K562 (cell line): ENCODE measurements around the gene SCUBE1. TPM values are rescaled to one million over a fixed set of nuclear protein-coding genes. Genes with fewer than 3 reads are reported as not detected.

ENCODE experiments used
- ARID1B ChIP-seq: fragments of 450-650 bp; IDR thresholded peaks from 2 replicates; pipeline ENCODE4 v1.6.1; 2016; ENCODE audit warnings: antibody characterized with exemption, mild to moderate bottlenecking, inconsistent platforms
- C11orf30 ChIP-seq: fragments of 450-650 bp; IDR thresholded peaks from 2 replicates; pipeline ENCODE4 v1.6.1; 2016; ENCODE audit warnings: low read depth, mild to moderate bottlenecking
- CBFA2T3 ChIP-seq: fragments of 450-650 bp; IDR thresholded peaks from 2 replicates; pipeline ENCODE4 v1.6.1; 2017
- CXXC5 ChIP-seq: fragments of 250-450 bp; sonication (Bioruptor Pico); IDR thresholded peaks from 2 replicates; pipeline ENCODE4 v1.8.0; 2022; ENCODE audit warnings: inconsistent platforms, mild to moderate bottlenecking, moderate library complexity
- DACH1 ChIP-seq: fragments of 450-650 bp; IDR thresholded peaks from 2 replicates; pipeline ENCODE4 v1.6.1; 2018; ENCODE audit not compliant: partially characterized antibody
- ELF4 ChIP-seq: fragments of 450-650 bp; formaldehyde crosslinking; IDR thresholded peaks from 2 replicates; pipeline ENCODE4 v1.4.0; 2022; ENCODE audit warnings: missing genetic modification characterization
- ESRRA ChIP-seq: fragments of 450-650 bp; IDR thresholded peaks from 2 replicates; pipeline ENCODE4 v1.6.1; 2014; ENCODE audit warnings: low read depth, mild to moderate bottlenecking, moderate library complexity, borderline replicate concordance
- ETV5 ChIP-seq: sonication (generic); formaldehyde crosslinking; IDR thresholded peaks from 2 replicates; pipeline ENCODE4 v1.4.0; 2020; ENCODE audit warnings: low read depth, mild to moderate bottlenecking, missing genetic modification reagents
- FOS ChIP-seq: IDR thresholded peaks from 3 replicates; pipeline ENCODE4 v1.6.1; 2011; ENCODE audit not compliant: insufficient read length; ENCODE audit errors: extremely low read depth
- FOSL1 ChIP-seq: fragments of 200-800 bp; sonication (Bioruptor generic); conservative IDR thresholded peaks from 2 replicates; pipeline ENCODE4 v1.6.1; 2016; ENCODE audit warnings: missing genetic modification characterization, missing compliant biosample characterization
- FOXK2 ChIP-seq, 2 experiments: fragments of 450-650 bp; IDR thresholded peaks in 1 of 2; conservative IDR thresholded peaks in 1 of 2; 2 replicates each; pipeline ENCODE4 v1.6.1; 2016; ENCODE audit warnings: low read depth in 2 of 2, mild to moderate bottlenecking in 1 of 2
- JUND ChIP-seq, 2 experiments: IDR thresholded peaks; 2 replicates in 1 of 2; 3 replicates in 1 of 2; pipeline ENCODE4 v1.6.1; 2011; ENCODE audit warnings: borderline replicate concordance in 2 of 2, low read depth in 2 of 2, low read length in 2 of 2, improper control_type of control experiment in 1 of 2, missing biosample characterization in 1 of 2, missing genetic modification characterization in 1 of 2, missing genetic modification reagents in 1 of 2
- NCOA2 ChIP-seq, 2 experiments: fragments of 450-650 bp; IDR thresholded peaks; 2 replicates each; pipeline ENCODE4 v1.6.1; 2018; ENCODE audit warnings: mild to moderate bottlenecking in 2 of 2, moderate library complexity in 1 of 2; ENCODE audit not compliant: partially characterized antibody in 2 of 2
- NELFE ChIP-seq: IDR thresholded peaks from 2 replicates; pipeline ENCODE4 v1.6.1; 2011; ENCODE audit warnings: mild to moderate bottlenecking; ENCODE audit not compliant: insufficient read depth, insufficient read length
- NRF1 ChIP-seq, 2 experiments: fragments of 450-650 bp; IDR thresholded peaks in 1 of 2; conservative IDR thresholded peaks in 1 of 2; 2 replicates each; pipeline ENCODE4 v1.6.1; 2014; ENCODE audit warnings: mild to moderate bottlenecking in 2 of 2
- OTX1 ChIP-seq: fragments of 450-650 bp; formaldehyde crosslinking; IDR thresholded peaks from 2 replicates; pipeline ENCODE4 v1.4.0; 2022; ENCODE audit warnings: mild to moderate bottlenecking
- PML ChIP-seq: IDR thresholded peaks from 2 replicates; pipeline ENCODE4 v1.6.1; 2012; ENCODE audit warnings: low read length, inconsistent platforms
- POLR2AphosphoS5 ChIP-seq: IDR thresholded peaks from 2 replicates; pipeline ENCODE4 v1.6.1; 2011; ENCODE audit warnings: mild to moderate bottlenecking, low read depth, low read length, moderate library complexity; ENCODE audit not compliant: control insufficient read depth, insufficient read depth
- PURB ChIP-seq: sonication (generic); formaldehyde crosslinking; IDR thresholded peaks from 2 replicates; pipeline ENCODE4 v1.9.0; 2021; ENCODE audit warnings: low read depth, mild to moderate bottlenecking, missing genetic modification reagents
- SMARCE1 ChIP-seq: fragments of 450-650 bp; IDR thresholded peaks from 2 replicates; pipeline ENCODE4 v1.7.1; 2016; ENCODE audit warnings: mild to moderate bottlenecking
- SOX6 ChIP-seq: fragments of 450-650 bp; IDR thresholded peaks from 2 replicates; pipeline ENCODE4 v1.6.1; 2014; ENCODE audit warnings: mild to moderate bottlenecking
- SUPT5H ChIP-seq: fragments of 450-650 bp; IDR thresholded peaks from 2 replicates; pipeline ENCODE4 v1.6.1; 2016
- TCF3 ChIP-seq: sonication (generic); formaldehyde crosslinking; IDR thresholded peaks from 2 replicates; pipeline ENCODE4 v1.4.0; 2020; ENCODE audit warnings: mild to moderate bottlenecking, missing genetic modification reagents
- TEAD1 ChIP-seq, 2 experiments: fragments of 450-650 bp in 1 of 2; sonication (generic) in 1 of 2; formaldehyde crosslinking; IDR thresholded peaks; 2 replicates each; pipeline versions ENCODE4 v1.4.0 to v1.8.0; 2020 to 2022; ENCODE audit warnings: mild to moderate bottlenecking in 2 of 2, missing genetic modification reagents in 1 of 2
- ZNF408 ChIP-seq: fragments of 250-450 bp; sonication (Bioruptor Pico); IDR thresholded peaks from 2 replicates; pipeline ENCODE4 v1.4.0; 2020; ENCODE audit warnings: low read depth, mild to moderate bottlenecking, moderate library complexity
- polyA plus RNA-seq, 8 experiments: library from polyadenylated mRNA; depleted of rRNA in 4 of 8; stranded (reverse) in 5 of 8; unstranded in 3 of 8; fragments of >200 nt; fragmentation: Nextera tagmentation in 2 of 8; fragmentation: Illumina TruSeq in 1 of 8; extraction: Ambion mirVana in 2 of 8; extraction: Trizol in 1 of 8; gene quantifications; 2 replicates each; pipeline versions ENCODE4 v1.2.1 to v1.2.3, GENCODE V29; 2011 to 2014; ENCODE audit warnings: inconsistent platforms in 1 of 8, missing spikeins in 1 of 8
- total RNA-seq, 7 experiments: library from RNA; depleted of rRNA in 6 of 7; stranded (reverse); fragments of >200 nt in 6 of 7; fragmentation: Illumina TruSeq in 2 of 7; extraction: Trizol in 2 of 7; gene quantifications; 2 replicates each; pipeline versions ENCODE4 v1.2.1 to v1.2.3, GENCODE V29; 2011 to 2021; ENCODE audit warnings: low replicate concordance in 1 of 7
- TF ChIP-seq, protein P1 (sequence below): fragments of 450-650 bp; IDR thresholded peaks from 2 replicates; pipeline ENCODE4 v1.6.1; 2014; ENCODE audit warnings: low read depth, mild to moderate bottlenecking, moderate library complexity, borderline replicate concordance
- TF ChIP-seq, protein P2 (sequence below): sonication (generic); formaldehyde crosslinking; IDR thresholded peaks from 2 replicates; pipeline ENCODE4 v1.8.1; 2022; ENCODE audit warnings: missing genetic modification reagents

SCUBE1 gene
- total and polyA plus RNA-seq, 9 of the 15 experiments (the other 6 are each of a cell fraction or from before 2014, with no cell fraction given), result 0.03 to 0.47 (median 0.29) TPM; not detected in 6

- peak; percentile 23; the same call in 1 of the 2 replicates for TF ChIP-seq ETV5
- peak; percentile 93 for TF ChIP-seq CBFA2T3
- TF ChIP-seq ESRRA, result peak; percentile 80; the same call in 1 of the 2 replicates
- TF ChIP-seq ELF4, result no peak
- TF ChIP-seq ZNF408 (CRISPR knock-in tag), result no peak
- no peak for TF ChIP-seq NCOA2 (IDR thresholded peaks at IDR 0.05; ENCODE audit: partially characterized antibody in 2 of 2)
- TF ChIP-seq ARID1B, result peak; percentile 94
- TF ChIP-seq POLR2AphosphoS5, result peak; percentile 70
- peak; percentile 27 to 37; a peak in 2 of 4 replicates for TF ChIP-seq NRF1 (conservative IDR thresholded peaks at IDR 0.05 in 1 of 2, IDR thresholded peaks at IDR 0.05 in 1 of 2)
- TF ChIP-seq DACH1, result peak; percentile 53
- TF ChIP-seq PML, result peak; percentile 67
- peak; percentile 82 for TF ChIP-seq JUND (IDR thresholded peaks at IDR 0.05; ENCODE audit: borderline replicate concordance, low read depth, low read length)
- peak; percentile 84; the same call in 2 of the 3 replicates for TF ChIP-seq JUND (tag; IDR thresholded peaks at IDR 0.05; ENCODE audit: borderline replicate concordance, low read depth, low read length)
- TF ChIP-seq TCF3 (CRISPR knock-in tag), result peak; percentile 92
- TF ChIP-seq CXXC5 (CRISPR knock-in tag), result peak; percentile 85
- TF ChIP-seq OTX1 (CRISPR knock-in tag), result no peak
- peak; percentile 91 for TF ChIP-seq SMARCE1
- TF ChIP-seq, protein P1, sequence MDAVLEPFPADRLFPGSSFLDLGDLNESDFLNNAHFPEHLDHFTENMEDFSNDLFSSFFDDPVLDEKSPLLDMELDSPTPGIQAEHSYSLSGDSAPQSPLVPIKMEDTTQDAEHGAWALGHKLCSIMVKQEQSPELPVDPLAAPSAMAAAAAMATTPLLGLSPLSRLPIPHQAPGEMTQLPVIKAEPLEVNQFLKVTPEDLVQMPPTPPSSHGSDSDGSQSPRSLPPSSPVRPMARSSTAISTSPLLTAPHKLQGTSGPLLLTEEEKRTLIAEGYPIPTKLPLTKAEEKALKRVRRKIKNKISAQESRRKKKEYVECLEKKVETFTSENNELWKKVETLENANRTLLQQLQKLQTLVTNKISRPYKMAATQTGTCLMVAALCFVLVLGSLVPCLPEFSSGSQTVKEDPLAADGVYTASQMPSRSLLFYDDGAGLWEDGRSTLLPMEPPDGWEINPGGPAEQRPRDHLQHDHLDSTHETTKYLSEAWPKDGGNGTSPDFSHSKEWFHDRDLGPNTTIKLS, result 0 out of 2 replicates have a peak, but pooled peaks have one; percentile 19
- TF ChIP-seq SOX6, result peak; percentile 72; the same call in 1 of the 2 replicates
- peak; percentile 89 for TF ChIP-seq FOSL1 (tag)
- TF ChIP-seq, protein P2, sequence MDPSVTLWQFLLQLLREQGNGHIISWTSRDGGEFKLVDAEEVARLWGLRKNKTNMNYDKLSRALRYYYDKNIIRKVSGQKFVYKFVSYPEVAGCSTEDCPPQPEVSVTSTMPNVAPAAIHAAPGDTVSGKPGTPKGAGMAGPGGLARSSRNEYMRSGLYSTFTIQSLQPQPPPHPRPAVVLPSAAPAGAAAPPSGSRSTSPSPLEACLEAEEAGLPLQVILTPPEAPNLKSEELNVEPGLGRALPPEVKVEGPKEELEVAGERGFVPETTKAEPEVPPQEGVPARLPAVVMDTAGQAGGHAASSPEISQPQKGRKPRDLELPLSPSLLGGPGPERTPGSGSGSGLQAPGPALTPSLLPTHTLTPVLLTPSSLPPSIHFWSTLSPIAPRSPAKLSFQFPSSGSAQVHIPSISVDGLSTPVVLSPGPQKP (CRISPR knock-in tag), result no peak
- TF ChIP-seq FOXK2 (conservative IDR thresholded peaks at IDR 0.05 in 1 of 2, IDR thresholded peaks at IDR 0.05 in 1 of 2; ENCODE audit: low read depth in 2 of 2), result peak; percentile 69 to 72; a peak in 2 of 4 replicates
- TF ChIP-seq PURB (CRISPR knock-in tag), result no peak
- 0 out of 4 replicates have a peak, but pooled peaks of 1 of the 2 experiments have one; percentile 19 for TF ChIP-seq TEAD1 (CRISPR knock-in tag; IDR thresholded peaks at IDR 0.05)
- TF ChIP-seq FOS, result peak; percentile 6
- no peak for TF ChIP-seq NELFE
- peak; percentile 39; the same call in 1 of the 2 replicates for TF ChIP-seq C11orf30
- no peak for TF ChIP-seq SUPT5H
Observed at GRCh38 chr22:43263645-43264514, 79.3 kb downstream of the SCUBE1 start (continued).
